ENCODE data around the gene BMPER. TPM values are rescaled to one million over a fixed set of nuclear protein-coding genes. Genes with fewer than 3 reads are reported as not detected.
A peak's percentile ranks its signal among the peaks of the same experiment; 100 is the strongest.

Gene BMPER
- total and polyA plus RNA-seq, 2 donors (not counting 1 experiment from before 2014, with no cell fraction given): 12.2 to 15.9 TPM

- no peaks in the 10 kb centered on the region for H3K79me2 ChIP-seq (ENCODE audit: control insufficient read depth, insufficient read depth, low read length)
- no peak overlapping the region for H2AFZ ChIP-seq (ENCODE audit: low read length)
- no peak overlapping the region for H3K9ac ChIP-seq (ENCODE audit: insufficient read depth, low read length)
- TF ChIP-seq EZH2 (IDR thresholded peaks at IDR 0.05; ENCODE audit: low read length, missing control alignments) (no peak), CTCF (conservative IDR thresholded peaks at IDR 0.05 in 1 of 2, IDR thresholded peaks at IDR 0.05 in 1 of 2; ENCODE audit: low read depth in 1 of 2, low read length in 2 of 2) (no peak)
- no peak overlapping the region for H3K27ac ChIP-seq (ENCODE audit: insufficient read depth, low read length)
- no peak overlapping the region for H3K4me2 ChIP-seq (ENCODE audit: extremely low read depth, insufficient read depth, low read length)
- H3K4me3 ChIP-seq (replicated peaks in 1 of 4; ENCODE audit: control extremely low read depth in 1 of 4, insufficient read depth in 1 of 4, low read depth in 3 of 4, low read length in 4 of 4): no peak overlapping the region
- no peaks in the 10 kb centered on the region for H3K27me3 ChIP-seq (ENCODE audit: control insufficient read depth, insufficient read depth, low read length)
- H3K9me3 ChIP-seq (ENCODE audit: control insufficient read depth, insufficient read depth, low read depth, low read length): no peaks in the 10 kb centered on the region
- H3K36me3 ChIP-seq (ENCODE audit: control insufficient read depth, insufficient read depth, low read length): no peaks in the 10 kb centered on the region
- H3K4me1 ChIP-seq (ENCODE audit: control insufficient read depth, extremely low read depth, insufficient read depth, low read length): no peaks in the 10 kb centered on the region
- DNase-seq (ENCODE audit: low read depth in 2 of 2): no peak
- H4K20me1 ChIP-seq (ENCODE audit: control insufficient read depth, extremely low read depth, insufficient read depth, low read length): no peaks in the 10 kb centered on the region
Observed at GRCh38 chr7:33950047-33950714, 44.8 kb downstream of the BMPER start.

- H3K4me2 ChIP-seq (ENCODE audit: extremely low read depth, insufficient read depth, low read length): no peak overlapping the region
- H3K9ac ChIP-seq (ENCODE audit: insufficient read depth, low read length): no peak overlapping the region
- DNase-seq (ENCODE audit: low read depth in 2 of 2): peak in 1 of 2 donors; percentile 74
- no peak overlapping the region for H3K27ac ChIP-seq (ENCODE audit: insufficient read depth, low read length)
- no peaks in the 10 kb centered on the region for H3K79me2 ChIP-seq (ENCODE audit: control insufficient read depth, insufficient read depth, low read length)
- H4K20me1 ChIP-seq (ENCODE audit: control insufficient read depth, extremely low read depth, insufficient read depth, low read length): no peaks in the 10 kb centered on the region
- H3K27me3 ChIP-seq (ENCODE audit: control insufficient read depth, insufficient read depth, low read length): no peaks in the 10 kb centered on the region
- H3K36me3 ChIP-seq (ENCODE audit: control insufficient read depth, insufficient read depth, low read length): no peaks in the 10 kb centered on the region
- H3K4me3 ChIP-seq (replicated peaks in 1 of 4; ENCODE audit: control extremely low read depth in 1 of 4, insufficient read depth in 1 of 4, low read depth in 3 of 4, low read length in 4 of 4): no peak overlapping the region
- no peak overlapping the region for H2AFZ ChIP-seq (ENCODE audit: low read length)
- H3K9me3 ChIP-seq (ENCODE audit: control insufficient read depth, insufficient read depth, low read depth, low read length): no peaks in the 10 kb centered on the region
- no peak for TF ChIP-seq CTCF (conservative IDR thresholded peaks at IDR 0.05 in 1 of 2, IDR thresholded peaks at IDR 0.05 in 1 of 2; ENCODE audit: low read depth in 1 of 2, low read length in 2 of 2)
- TF ChIP-seq EZH2 (IDR thresholded peaks at IDR 0.05; ENCODE audit: low read length, missing control alignments): no peak
- H3K4me1 ChIP-seq (ENCODE audit: control insufficient read depth, extremely low read depth, insufficient read depth, low read length): no peaks in the 10 kb centered on the region
Observed at GRCh38 chr7:33952824-33953223, 47.5 kb downstream of the BMPER start.

- no peak overlapping the region for H3K27ac ChIP-seq (ENCODE audit: insufficient read depth, low read length)
- H4K20me1 ChIP-seq (ENCODE audit: control insufficient read depth, extremely low read depth, insufficient read depth, low read length): no peaks in the 10 kb centered on the region
- no peak overlapping the region for H3K9ac ChIP-seq (ENCODE audit: insufficient read depth, low read length)
- H3K9me3 ChIP-seq (ENCODE audit: control insufficient read depth, insufficient read depth, low read depth, low read length): no peaks in the 10 kb centered on the region
- no peak overlapping the region for H2AFZ ChIP-seq (ENCODE audit: low read length)
- no peaks in the 10 kb centered on the region for H3K36me3 ChIP-seq (ENCODE audit: control insufficient read depth, insufficient read depth, low read length)
- no peak overlapping the region for H3K4me2 ChIP-seq (ENCODE audit: extremely low read depth, insufficient read depth, low read length)
- no peaks in the 10 kb centered on the region for H3K4me1 ChIP-seq (ENCODE audit: control insufficient read depth, extremely low read depth, insufficient read depth, low read length)
- H3K27me3 ChIP-seq (ENCODE audit: control insufficient read depth, insufficient read depth, low read length): no peaks in the 10 kb centered on the region
- H3K4me3 ChIP-seq (replicated peaks in 1 of 4; ENCODE audit: control extremely low read depth in 1 of 4, insufficient read depth in 1 of 4, low read depth in 3 of 4, low read length in 4 of 4): no peak overlapping the region
- peak in 1 of 2 donors; percentile 37 for DNase-seq (ENCODE audit: low read depth in 2 of 2)
- no peaks in the 10 kb centered on the region for H3K79me2 ChIP-seq (ENCODE audit: control insufficient read depth, insufficient read depth, low read length)
- TF ChIP-seq EZH2 (IDR thresholded peaks at IDR 0.05; ENCODE audit: low read length, missing control alignments): no peak
Observed at GRCh38 chr7:33958104-33958503, 52.8 kb downstream of the BMPER start.
